ENCODE results near the gene STK17B. TPM values are rescaled to one million over a fixed set of nuclear protein-coding genes. Genes with fewer than 3 reads are reported as not detected.

The STK17B gene
- total RNA-seq, 4 donors from 2014 or later = 3.6 to 21.1 (median 11.9) TPM

DNA sequence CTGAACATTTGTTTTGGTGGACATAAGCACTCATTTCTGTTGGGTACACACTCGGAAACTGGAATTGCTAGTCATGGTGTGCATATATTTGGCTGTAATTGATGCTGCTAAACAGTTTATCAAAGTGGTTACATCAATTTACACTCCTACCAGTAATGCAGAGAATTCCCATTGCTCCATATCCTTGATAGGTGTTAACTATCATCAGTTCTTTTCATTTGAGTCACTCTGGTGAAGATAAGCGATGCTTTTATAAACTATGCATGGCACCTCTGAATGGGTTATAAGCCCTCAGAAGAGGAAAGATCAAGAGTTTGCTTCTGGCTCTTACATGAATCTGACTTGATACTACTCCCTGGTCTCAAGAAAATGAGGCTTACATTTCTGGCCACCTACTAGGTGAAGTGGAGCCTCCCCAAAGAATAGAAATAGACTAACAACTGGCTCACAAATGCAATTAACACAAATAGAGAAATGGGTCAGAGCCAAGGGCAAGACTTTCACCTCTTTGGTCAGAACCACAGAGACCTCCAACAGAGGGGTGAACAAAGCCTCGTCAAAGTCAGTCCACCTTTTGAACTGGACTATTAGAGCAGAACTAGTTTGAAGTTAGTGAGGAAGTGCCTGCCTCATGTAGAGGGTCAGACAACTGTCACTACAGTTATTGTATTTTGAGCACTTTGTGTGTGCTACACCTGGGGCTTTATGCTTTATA lies 15.0 kb upstream of the STK17B start:
- Histone ChIP-seq H3K4me3 (no peak overlapping the region), H3K4me1 (no peaks in the 10 kb centered on the region), H3K9me3 (no peaks in the 10 kb centered on the region), H3K27ac (no peak overlapping the region), H3K36me3 (no peaks in the 10 kb centered on the region), H3K27me3 (no peaks in the 10 kb centered on the region)
- WGBS, 2 donors (ENCODE audit: low coverage in 1 of 2) = 70 to 80% methylated on average over 3 of the region's 3 CpGs
- ATAC-seq = no peak
- TF ChIP-seq, protein P1, sequence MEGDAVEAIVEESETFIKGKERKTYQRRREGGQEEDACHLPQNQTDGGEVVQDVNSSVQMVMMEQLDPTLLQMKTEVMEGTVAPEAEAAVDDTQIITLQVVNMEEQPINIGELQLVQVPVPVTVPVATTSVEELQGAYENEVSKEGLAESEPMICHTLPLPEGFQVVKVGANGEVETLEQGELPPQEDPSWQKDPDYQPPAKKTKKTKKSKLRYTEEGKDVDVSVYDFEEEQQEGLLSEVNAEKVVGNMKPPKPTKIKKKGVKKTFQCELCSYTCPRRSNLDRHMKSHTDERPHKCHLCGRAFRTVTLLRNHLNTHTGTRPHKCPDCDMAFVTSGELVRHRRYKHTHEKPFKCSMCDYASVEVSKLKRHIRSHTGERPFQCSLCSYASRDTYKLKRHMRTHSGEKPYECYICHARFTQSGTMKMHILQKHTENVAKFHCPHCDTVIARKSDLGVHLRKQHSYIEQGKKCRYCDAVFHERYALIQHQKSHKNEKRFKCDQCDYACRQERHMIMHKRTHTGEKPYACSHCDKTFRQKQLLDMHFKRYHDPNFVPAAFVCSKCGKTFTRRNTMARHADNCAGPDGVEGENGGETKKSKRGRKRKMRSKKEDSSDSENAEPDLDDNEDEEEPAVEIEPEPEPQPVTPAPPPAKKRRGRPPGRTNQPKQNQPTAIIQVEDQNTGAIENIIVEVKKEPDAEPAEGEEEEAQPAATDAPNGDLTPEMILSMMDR (IDR thresholded peaks at IDR 0.05) = no peak
- no peak for TF ChIP-seq POLR2A (IDR thresholded peaks at IDR 0.05)
- no peak for TF ChIP-seq POLR2AphosphoS5 (IDR thresholded peaks at IDR 0.05)

DNA sequence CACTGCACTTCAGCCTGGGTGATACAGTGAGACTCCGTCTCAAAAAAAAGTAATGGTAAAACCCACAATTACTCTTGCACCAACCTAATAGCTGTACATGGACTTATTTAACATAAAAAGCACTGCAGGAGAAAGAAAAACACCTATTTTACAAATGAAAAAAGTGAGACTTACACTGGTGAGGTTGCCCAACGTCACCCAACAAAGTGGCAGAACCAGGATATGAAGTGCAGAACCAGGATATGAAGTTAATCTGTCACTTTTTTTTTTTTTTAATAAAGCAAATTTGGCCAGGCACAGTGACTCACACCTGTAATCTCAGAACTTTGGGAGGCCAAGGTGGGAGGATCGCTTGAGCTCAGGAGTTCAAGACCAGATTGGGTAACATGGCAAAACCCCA lies 13.5 kb upstream of the STK17B start:
- Histone ChIP-seq H3K4me1 (no peaks in the 10 kb centered on the region), H3K4me3 (no peak overlapping the region), H3K27me3 (no peaks in the 10 kb centered on the region), H3K9me3 (no peaks in the 10 kb centered on the region), H3K27ac (no peak overlapping the region), H3K36me3 (no peaks in the 10 kb centered on the region)
- 90 to 92% methylated on average over 3 of the region's 3 CpGs for WGBS, 2 donors (ENCODE audit: low coverage in 1 of 2)
- no peak for TF ChIP-seq POLR2A (IDR thresholded peaks at IDR 0.05)
- TF ChIP-seq, protein P1 (IDR thresholded peaks at IDR 0.05) = no peak
- TF ChIP-seq EP300 (IDR thresholded peaks at IDR 0.05) = no peak
- ATAC-seq = no peak

DNA sequence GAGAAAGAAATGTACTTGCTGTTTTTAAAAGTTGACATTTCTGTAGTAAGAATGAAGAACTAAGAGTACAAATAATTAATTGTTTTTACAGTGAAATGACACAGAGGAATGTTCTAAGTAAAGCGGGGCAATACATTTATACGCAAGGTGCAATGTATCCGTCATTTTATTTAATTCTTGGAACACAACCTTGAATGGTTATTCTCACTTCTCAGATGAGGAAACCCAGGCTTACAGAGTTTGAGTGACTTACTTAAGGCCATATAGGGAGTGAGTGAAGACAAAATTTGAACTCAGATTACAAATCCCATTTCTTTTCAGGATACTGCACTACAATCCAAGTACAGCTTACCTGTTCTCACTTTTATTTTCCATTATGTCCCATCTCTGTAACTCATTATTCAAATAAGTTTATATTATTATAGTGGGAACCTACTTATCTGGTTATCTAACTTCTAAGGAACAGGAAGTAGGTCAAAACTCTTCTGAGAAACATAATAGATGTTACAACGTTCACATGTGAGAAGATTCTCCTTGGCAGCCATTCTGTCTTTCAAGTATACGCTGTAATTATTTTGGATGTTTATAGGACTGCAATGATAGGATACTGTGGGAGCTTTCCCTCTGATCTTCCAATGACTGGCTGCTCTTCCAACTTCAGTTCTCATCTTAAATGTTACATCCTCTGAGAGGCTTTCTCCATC lies 12.3 kb upstream of the STK17B start:
- Histone ChIP-seq H3K9me3 (no peaks in the 10 kb centered on the region), H3K27ac (no peak overlapping the region), H3K36me3 (no peaks in the 10 kb centered on the region), H3K27me3 (no peaks in the 10 kb centered on the region), H3K4me3 (no peak overlapping the region), H3K4me1 (no peaks in the 10 kb centered on the region)
- no peak for ATAC-seq
- WGBS, 2 donors (ENCODE audit: low coverage in 1 of 2) = 60 to 70% methylated on average over 5 of the region's 5 CpGs
- TF ChIP-seq POLR2AphosphoS5 (IDR thresholded peaks at IDR 0.05) (no peak), EP300 (IDR thresholded peaks at IDR 0.05) (no peak), POLR2A (IDR thresholded peaks at IDR 0.05) (no peak)
- TF ChIP-seq, protein P1 (IDR thresholded peaks at IDR 0.05) = no peak

DNA sequence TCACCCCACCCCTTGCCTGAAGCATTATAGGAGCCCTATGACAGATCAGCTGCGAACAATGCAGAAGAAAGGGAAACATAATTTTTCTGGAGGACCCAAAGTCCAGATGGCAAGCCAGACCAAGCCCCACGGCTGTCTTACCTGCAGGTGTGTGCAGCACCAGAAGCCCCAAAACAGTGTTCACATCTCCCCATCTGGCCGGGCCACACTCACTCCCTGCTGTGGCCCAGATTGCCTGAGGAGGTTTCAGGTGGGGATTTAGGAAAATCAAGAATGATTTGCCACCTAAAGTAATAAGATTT lies 11.7 kb upstream of the STK17B start:
- H3K36me3 ChIP-seq = no peaks in the 10 kb centered on the region

More for the DNA sequence above, 11.7 kb upstream of the STK17B start:
- H3K4me3 ChIP-seq = no peak overlapping the region
- no peaks in the 10 kb centered on the region for H3K4me1 ChIP-seq
- 60 to 85% methylated on average over 1 to 3 of the region's 3 CpGs for WGBS, 2 donors (ENCODE audit: low coverage in 1 of 2)
- no peak for TF ChIP-seq POLR2AphosphoS5 (IDR thresholded peaks at IDR 0.05)
- no peak for TF ChIP-seq EP300 (IDR thresholded peaks at IDR 0.05)
- TF ChIP-seq POLR2A (IDR thresholded peaks at IDR 0.05) = no peak
- TF ChIP-seq, protein P1 (IDR thresholded peaks at IDR 0.05) = no peak
- no peak for ATAC-seq
- no peak overlapping the region for H3K27ac ChIP-seq
- H3K27me3 ChIP-seq = no peaks in the 10 kb centered on the region
- H3K9me3 ChIP-seq = no peaks in the 10 kb centered on the region

Data from gastroesophageal sphincter (tissue), 4 donors.